ENCODE results near the gene TGFB3.
"Not testable (repeated sequence)": the region's sequence is repeated elsewhere in the genome, so short reads cannot be mapped to it uniquely, and the experiment has no call there.

The TGFB3 gene

DNA sequence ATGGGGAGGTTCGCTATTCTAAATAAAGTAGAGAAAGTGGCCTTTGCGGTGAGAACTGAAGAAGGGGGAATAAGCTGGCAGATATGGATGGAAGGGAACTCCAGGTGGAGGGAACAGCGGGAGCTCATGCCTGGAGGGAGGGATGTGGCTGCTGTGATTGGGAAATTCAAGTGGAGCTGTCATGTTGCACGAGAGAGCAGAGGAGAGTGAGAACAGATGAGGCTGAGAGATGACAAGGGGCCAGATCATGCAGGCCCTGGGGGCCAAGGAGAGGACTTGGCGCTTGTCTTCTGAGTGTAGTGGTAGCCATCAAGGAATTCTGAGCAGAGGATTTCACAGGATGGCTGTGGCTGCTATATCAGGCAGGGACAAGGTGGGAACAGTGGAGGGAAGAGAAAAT is 35.0 kb downstream of the TGFB3 start:
- DNase-seq = no peak

- no peak for DNase-seq
Observed at GRCh38 chr14:75944607-75945241, 37.1 kb downstream of the TGFB3 start.

DNA sequence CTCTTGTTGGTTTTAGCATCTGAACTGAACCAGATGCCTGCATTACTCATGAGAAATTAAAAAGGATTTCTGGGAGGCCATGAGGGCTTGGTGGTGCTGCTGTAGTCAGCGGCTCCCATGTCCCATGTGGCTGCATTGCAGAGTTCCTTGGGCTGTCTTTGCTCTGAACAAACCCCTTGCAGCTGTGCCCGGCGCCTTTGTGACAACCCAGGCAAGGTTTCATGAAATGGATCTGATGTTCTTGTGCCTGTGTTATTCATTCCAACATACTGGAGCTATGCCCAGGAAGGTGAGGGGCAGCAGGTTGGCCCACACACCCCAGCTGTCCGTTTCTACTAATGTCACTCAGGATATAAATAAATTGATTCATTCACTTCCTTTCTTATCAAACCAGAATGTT is 40.8 kb downstream of the TGFB3 start:
- DNase-seq = no peak

DNA sequence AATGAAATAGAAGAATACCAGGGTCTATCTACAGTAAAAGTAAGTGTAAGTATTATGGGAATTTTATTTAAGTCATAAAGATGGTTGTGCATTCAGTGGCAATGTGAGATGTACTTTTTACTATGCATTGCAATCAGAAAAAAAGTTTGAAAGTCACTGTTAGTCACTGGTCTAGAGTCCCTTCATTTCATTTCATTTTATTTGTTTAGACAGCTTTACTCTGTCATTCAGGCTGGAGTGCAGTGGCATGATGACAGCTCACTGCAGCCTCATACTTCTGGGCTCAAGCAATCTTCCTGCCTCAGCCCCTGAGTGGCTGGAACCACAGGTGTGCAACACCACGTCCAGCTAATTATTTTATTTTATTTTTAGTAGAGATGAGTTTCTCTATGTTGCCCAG is 42.6 kb downstream of the TGFB3 start:
- no peak for DNase-seq

GRCh38 chr14:75934998-75935628 is 46.7 kb downstream of the TGFB3 start:
- DNase-seq = no peak

GRCh38 chr14:75933712-75934296 is 48.0 kb downstream of the TGFB3 start:
- no peak for DNase-seq

DNA sequence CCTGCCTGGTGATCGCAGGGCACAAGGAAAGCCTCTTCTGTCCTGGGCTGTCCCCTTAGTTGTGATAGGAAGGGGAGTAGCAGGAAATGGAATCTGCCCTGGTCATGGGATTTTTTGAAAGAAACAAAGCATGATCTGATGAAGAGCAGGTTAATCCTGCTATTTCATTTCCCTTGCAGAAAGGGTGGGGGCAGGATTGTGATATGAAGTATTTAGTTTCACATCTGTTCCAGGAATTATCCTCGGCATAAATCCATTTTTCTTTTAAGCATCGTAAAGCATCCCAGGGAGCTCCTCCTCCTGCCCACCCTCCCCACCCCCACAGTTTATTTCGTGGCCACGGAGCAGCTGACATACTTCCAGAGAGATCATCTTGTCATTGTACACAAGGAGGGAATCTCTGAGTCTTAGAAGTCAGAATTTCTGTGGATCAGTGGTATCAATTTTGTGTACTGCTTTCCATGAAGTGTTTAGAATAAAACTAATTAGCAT is 53.1 kb downstream of the TGFB3 start:
- DNase-seq = no peak

- no peak for DNase-seq
Observed at GRCh38 chr14:75927564-75928087, 54.2 kb downstream of the TGFB3 start.

DNA sequence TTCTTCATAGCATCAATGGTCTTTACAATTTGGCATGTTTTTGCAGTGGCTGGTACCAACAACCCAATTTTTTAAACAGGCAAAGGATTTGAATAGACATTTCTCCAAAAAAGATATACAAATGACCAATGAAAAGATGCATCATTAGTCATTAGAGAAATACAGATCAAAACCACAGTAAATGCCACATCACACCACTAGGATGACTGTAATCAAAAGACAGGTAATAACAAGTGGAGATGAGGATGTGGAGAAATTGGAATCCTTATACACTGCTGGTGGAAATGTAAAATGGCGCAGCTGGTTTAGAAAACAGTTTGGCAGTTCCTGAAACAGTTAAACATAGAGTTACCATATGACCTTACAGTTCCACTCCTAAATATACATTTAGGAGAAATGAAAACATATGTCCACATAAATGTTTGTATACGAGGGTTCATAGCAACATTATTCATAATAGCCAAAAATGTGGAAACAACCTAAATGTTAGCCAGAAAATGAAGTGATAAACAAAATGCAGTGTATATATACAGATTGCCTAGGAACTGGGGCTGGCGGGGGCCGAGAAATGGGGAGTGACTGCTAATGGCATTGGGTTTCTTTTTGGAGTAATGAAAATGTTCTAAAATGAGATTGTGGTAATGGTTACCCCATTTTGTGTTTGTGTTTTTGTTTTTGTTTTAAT is 55.2 kb downstream of the TGFB3 start:
- DNase-seq = no peak

GRCh38 chr14:75925141-75925840 is 56.5 kb downstream of the TGFB3 start:
- DNase-seq = not testable (repeated sequence)

DNA sequence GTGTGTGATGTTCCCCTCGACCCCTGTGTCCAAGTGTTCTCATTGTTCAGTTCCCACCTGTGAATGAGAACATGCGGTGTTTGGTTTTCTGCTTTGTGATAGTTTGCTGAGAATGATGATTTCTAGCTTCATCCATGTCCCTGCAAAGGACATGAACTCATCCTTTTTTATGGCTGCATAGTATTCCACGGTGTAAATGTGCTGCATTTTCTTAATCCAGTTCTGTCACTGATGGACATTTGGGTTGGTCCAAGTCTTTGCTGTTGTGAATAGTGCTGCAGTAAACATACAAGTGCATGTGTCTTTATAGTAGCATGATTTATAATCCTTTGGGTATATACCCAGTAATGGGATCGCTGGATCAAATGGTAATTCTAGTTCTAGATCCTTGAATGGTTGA is 61.4 kb downstream of the TGFB3 start:
- not testable (repeated sequence) for DNase-seq

DNA sequence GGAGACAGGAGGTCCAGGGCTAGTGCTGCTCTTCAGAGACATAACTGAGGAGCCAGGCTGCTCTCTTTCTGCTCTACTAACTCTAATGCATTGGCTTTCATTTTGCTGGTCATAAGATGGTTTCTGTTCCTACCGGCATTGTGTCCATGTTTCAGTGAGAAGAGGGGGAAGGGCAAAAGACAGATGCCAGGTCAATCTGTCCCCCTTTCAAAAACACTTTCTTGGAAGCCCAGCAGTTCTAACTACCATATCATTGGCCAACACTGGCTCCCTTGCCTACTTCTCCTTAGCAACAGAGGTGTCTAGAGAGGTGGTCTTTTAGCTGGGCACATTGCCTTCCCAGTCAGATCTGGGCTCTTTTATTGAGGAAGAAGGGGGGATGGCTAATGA is 63.9 kb downstream of the TGFB3 start:
- DNase-seq = no peak

DNA sequence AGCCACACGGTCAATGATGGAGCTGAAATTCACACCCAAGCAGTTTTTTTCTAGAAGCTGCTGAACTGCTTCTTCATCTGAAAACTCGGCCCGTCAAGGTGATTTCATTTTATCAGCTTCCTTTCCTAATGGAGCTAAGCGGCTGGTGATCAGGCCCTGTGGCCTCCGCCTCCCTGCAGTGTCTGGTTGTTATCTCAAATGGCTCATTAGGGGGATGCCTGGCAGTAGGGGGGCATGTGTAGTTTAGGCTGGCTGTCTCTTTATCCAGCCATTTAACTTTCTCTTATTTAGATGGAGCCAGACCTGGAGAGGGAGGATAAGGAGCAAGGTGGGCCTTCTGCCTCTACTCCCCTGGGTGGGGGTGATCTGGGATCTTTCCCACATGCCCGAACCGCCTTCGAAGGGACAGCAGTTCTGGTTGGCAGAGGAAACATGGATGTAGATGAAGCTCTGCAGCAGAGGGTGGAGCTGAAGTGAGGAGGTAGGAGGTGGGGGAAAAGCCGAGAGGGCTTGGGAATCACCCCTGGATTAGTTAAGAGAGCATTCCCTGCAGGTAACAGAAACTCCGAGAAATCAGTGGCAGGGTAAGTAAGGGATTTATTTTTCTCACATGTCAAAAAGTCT is 64.4 kb downstream of the TGFB3 start:
- no peak for DNase-seq

- DNase-seq = no peak
Observed at GRCh38 chr14:75915045-75915444, 66.8 kb downstream of the TGFB3 start.

GRCh38 chr14:75913183-75913582 is 68.6 kb downstream of the TGFB3 start:
- DNase-seq = no peak

DNA sequence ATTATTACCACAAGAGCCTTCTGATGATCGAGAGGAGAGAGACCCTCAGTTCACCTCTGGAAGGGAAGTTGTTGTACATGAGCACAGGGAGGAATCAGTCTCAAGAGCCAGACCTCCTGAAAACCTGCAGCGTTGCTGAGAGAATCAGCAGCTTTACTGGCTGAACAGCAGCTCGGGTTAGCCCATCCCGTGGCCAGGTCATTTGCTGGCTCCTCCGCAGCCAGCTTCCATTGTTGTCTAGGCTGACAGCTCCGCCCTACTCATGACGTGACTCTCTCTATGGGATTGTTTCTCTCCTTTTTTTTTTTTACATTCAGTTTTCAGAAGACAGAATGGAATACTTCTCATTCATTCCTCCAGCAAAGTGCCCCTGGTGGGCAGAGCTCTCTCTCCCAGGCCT is 69.9 kb downstream of the TGFB3 start:
- no peak for DNase-seq

DNA sequence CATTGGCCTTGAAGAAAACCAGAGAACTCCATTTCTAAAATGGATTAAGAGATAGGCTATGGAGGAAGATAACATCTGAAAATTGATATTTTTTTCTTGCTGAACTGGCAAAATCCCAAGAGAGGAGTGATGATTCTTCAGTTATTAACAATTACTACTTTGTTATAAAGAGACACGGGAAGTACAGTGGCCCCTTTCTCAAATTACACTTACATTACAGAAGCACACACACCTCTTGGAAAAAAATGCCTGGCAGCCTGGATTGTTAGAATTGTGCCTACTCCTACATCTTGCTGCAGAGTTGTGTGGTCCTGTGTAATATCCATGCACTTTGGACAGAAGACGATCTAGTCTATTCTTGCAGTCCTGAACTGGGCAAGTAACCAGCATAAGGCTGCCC is 71.7 kb downstream of the TGFB3 start:
- no peak for DNase-seq

GRCh38 chr14:75909630-75910029 is 72.2 kb downstream of the TGFB3 start:
- DNase-seq = no peak

Measured in suppressor macrophage (primary cell).